GM19239 (cell line): Measurements from ENCODE around the gene SPATA31A7.
"Not testable (repeated sequence)": the region's sequence is repeated elsewhere in the genome, so short reads cannot be mapped to it uniquely, and the experiment has no call there.

Experiments
- DNase-seq: peaks from one replicate; pipeline ENCODE4 v3.0.0; 2011; ENCODE audit warnings: low spot score; ENCODE audit not compliant: insufficient read length
- FAIRE-seq: peaks from 2 replicates; lab custom pipeline; 2011; peaks lifted over from hg19 to GRCh38; lab: Jason Lieb, UNC

Gene SPATA31A7

GRCh38 chr9:61189736-61190135 lies at the start of gene SPATA31A7:
Gene SPATA31A7, plus strand, starts transcription at chr9:61190036. Its CDS starts 29 bp downstream, at chr9:61190065.
- not testable (repeated sequence) for DNase-seq, FAIRE-seq

GRCh38 chr9:61226438-61226837 lies 36.6 kb downstream of the SPATA31A7 start:
- not testable (repeated sequence) for FAIRE-seq, DNase-seq
